PC-9 (cell line): ENCODE results near the gene SYCP2. TPM values are rescaled to one million over a fixed set of nuclear protein-coding genes. Genes with fewer than 3 reads are reported as not detected.
A peak's percentile ranks its signal among the peaks of the same experiment; 100 is the strongest.

Source experiments
- BruUV-seq: library from RNA; stranded (reverse); fragments of 400-500 nt; replicated peaks from 2 replicates; lab custom pipeline; 2021; lab: Mats Ljungman, UMichigan
- CTCF ChIA-PET: fragments of 300-600 bp; sonication (Branson Sonifier 250); formaldehyde crosslinking; loops from one replicate; lab custom pipeline; 2022; ENCODE audit warnings: antibody characterized with exemption; lab: Charles Lee
- POLR2A ChIA-PET: fragments of 300-600 bp; sonication (Branson Sonifier 250); formaldehyde crosslinking; loops from one replicate; lab custom pipeline; 2022; ENCODE audit warnings: antibody characterized with exemption; ENCODE audit not compliant: unreplicated experiment; lab: Charles Lee
- DNase-seq, 2 experiments: peaks; one replicate each; pipeline versions ENCODE4 v3.0.0 to v3.0.0-alpha.2; 2015 to 2022; ENCODE audit warnings: mixed read lengths in 1 of 2
- H2AFZ ChIP-seq: fragments of 200-600 bp; sonication (generic); 2 replicates; pipeline ENCODE4 v1.8.1; 2017; ENCODE audit warnings: antibody characterized with exemption
- H3F3A ChIP-seq: fragments of 200-600 bp; sonication (generic); 2 replicates; pipeline ENCODE4 v1.8.1; 2017; ENCODE audit warnings: antibody characterized with exemption, mild to moderate bottlenecking, low read depth; ENCODE audit not compliant: insufficient read depth
- H3K27ac ChIP-seq: fragments of 200-600 bp; sonication (generic); 2 replicates; pipeline ENCODE4 v1.6.1; 2016; ENCODE audit warnings: mixed run types
- H3K27me3 ChIP-seq: fragments of 200-600 bp; sonication (generic); 2 replicates; pipeline ENCODE4 v1.6.1; 2016; ENCODE audit warnings: low read depth, mixed run types; ENCODE audit not compliant: insufficient read depth
- H3K36me3 ChIP-seq: fragments of 200-600 bp; sonication (generic); 2 replicates; pipeline ENCODE4 v1.6.1; 2016; ENCODE audit warnings: low read depth, mixed run types
- H3K4me1 ChIP-seq: fragments of 200-600 bp; sonication (generic); replicated peaks from 2 replicates; pipeline ENCODE4 v1.6.1; 2016; ENCODE audit warnings: mixed run types; ENCODE audit not compliant: insufficient read depth
- H3K4me2 ChIP-seq: fragments of 200-600 bp; sonication (generic); 2 replicates; pipeline ENCODE4 v1.6.1; 2017; ENCODE audit warnings: mixed run types
- H3K4me3 ChIP-seq: fragments of 200-600 bp; sonication (generic); 2 replicates; pipeline ENCODE4 v1.6.1; 2016; ENCODE audit warnings: mixed run types
- H3K79me2 ChIP-seq: fragments of 200-600 bp; sonication (generic); 2 replicates; pipeline ENCODE4 v1.6.1; 2017; ENCODE audit warnings: low read depth, mixed run types
- H3K9me2 ChIP-seq: fragments of 200-600 bp; sonication (generic); 2 replicates; pipeline ENCODE4 v1.8.1; 2017; ENCODE audit warnings: mild to moderate bottlenecking; ENCODE audit not compliant: insufficient read depth
- H3K9me3 ChIP-seq: fragments of 200-600 bp; sonication (generic); 2 replicates; pipeline ENCODE4 v1.8.1; 2016; ENCODE audit warnings: low read depth; ENCODE audit not compliant: insufficient read depth
- H4K20me1 ChIP-seq: fragments of 200-600 bp; sonication (generic); 2 replicates; pipeline ENCODE4 v1.8.1; 2017; ENCODE audit not compliant: insufficient read depth
- EZH2 ChIP-seq: fragments of 200-600 bp; sonication (generic); IDR thresholded peaks from 2 replicates; pipeline ENCODE4 v1.8.0; 2017; ENCODE audit warnings: antibody characterized with exemption, low read depth
- intact Hi-C: fragments of 100-400 bp; cut with micrococcal nuclease; formaldehyde crosslinking; loops from one replicate; pipeline ENCODE4 v1.10.0; 2022; ENCODE audit not compliant: unreplicated experiment
- total RNA-seq: library from RNA; stranded (reverse); gene quantifications from 2 replicates; pipeline ENCODE4 v1.2.3, GENCODE V29; 2021
- TF ChIP-seq, protein P1 (sequence below): fragments of 200-600 bp; sonication (generic); conservative IDR thresholded peaks from 2 replicates; pipeline ENCODE4 v1.6.1; 2017; ENCODE audit warnings: mixed run types, antibody characterized with exemption, mild to moderate bottlenecking, moderate library complexity

SYCP2 gene
- total RNA-seq, 1 experiment from 2014 or later = 1.8 TPM

GRCh38 chr20:59831916-59832270, 101.5 kb downstream of the SYCP2 start:
- peaks cover 30% of the 10 kb centered on the region for H3F3A ChIP-seq
- intact Hi-C loops = loop anchor here (2.0 kb wide), 1 partner anchor 109 kb away; the partner anchor contains the start of genes FAM217B and PPP1R3D
- H3K4me2 ChIP-seq = peak overlapping the region; percentile 72
- H2AFZ ChIP-seq = no peak overlapping the region; the same call in 1 of the 2 replicates
- no peak for DNase-seq
- ChIA-PET POLR2A (no interaction called here), CTCF (no interaction called here)
- peak overlapping the region; percentile 75 for H3K27ac ChIP-seq
- no peaks in the 10 kb centered on the region for H3K27me3 ChIP-seq
- peaks cover 62% of the 10 kb centered on the region for H3K4me1 ChIP-seq
- H3K79me2 ChIP-seq = no peaks in the 10 kb centered on the region
- no peaks in the 10 kb centered on the region for H3K9me3 ChIP-seq
- no peak overlapping the region for H3K4me3 ChIP-seq
- H3K36me3 ChIP-seq = no peaks in the 10 kb centered on the region
- no TSS peak for BruUV-seq
- TF ChIP-seq, protein P1, sequence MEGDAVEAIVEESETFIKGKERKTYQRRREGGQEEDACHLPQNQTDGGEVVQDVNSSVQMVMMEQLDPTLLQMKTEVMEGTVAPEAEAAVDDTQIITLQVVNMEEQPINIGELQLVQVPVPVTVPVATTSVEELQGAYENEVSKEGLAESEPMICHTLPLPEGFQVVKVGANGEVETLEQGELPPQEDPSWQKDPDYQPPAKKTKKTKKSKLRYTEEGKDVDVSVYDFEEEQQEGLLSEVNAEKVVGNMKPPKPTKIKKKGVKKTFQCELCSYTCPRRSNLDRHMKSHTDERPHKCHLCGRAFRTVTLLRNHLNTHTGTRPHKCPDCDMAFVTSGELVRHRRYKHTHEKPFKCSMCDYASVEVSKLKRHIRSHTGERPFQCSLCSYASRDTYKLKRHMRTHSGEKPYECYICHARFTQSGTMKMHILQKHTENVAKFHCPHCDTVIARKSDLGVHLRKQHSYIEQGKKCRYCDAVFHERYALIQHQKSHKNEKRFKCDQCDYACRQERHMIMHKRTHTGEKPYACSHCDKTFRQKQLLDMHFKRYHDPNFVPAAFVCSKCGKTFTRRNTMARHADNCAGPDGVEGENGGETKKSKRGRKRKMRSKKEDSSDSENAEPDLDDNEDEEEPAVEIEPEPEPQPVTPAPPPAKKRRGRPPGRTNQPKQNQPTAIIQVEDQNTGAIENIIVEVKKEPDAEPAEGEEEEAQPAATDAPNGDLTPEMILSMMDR = no peak
- no peak for TF ChIP-seq EZH2
- no peaks in the 10 kb centered on the region for H4K20me1 ChIP-seq
- no peaks in the 10 kb centered on the region for H3K9me2 ChIP-seq

- Histone ChIP-seq H3K9me2 (no peaks in the 10 kb centered on the region), H3F3A (peaks cover 35% of the 10 kb centered on the region), H3K4me1 (peaks cover 68% of the 10 kb centered on the region), H3K27me3 (no peaks in the 10 kb centered on the region), H3K36me3 (no peaks in the 10 kb centered on the region), H3K27ac (peak overlapping the region; percentile 75), H4K20me1 (no peaks in the 10 kb centered on the region), H3K4me3 (peak overlapping the region; percentile 37; the same call in 1 of the 2 replicates), H3K79me2 (no peaks in the 10 kb centered on the region), H2AFZ (peak overlapping the region; percentile 59; the same call in 1 of the 2 replicates), H3K9me3 (no peaks in the 10 kb centered on the region), H3K4me2 (peak overlapping the region; percentile 72)
- intact Hi-C loops = loop anchor here (2.0 kb wide), 1 partner anchor 110 kb away; the partner anchor contains the start of genes FAM217B and PPP1R3D
- POLR2A ChIA-PET = interaction anchor here (0.8 kb wide), 1 partner anchor 109 kb away, joined by 3 read pairs; the partner anchor contains the start of genes FAM217B and PPP1R3D
- TF ChIP-seq, protein P1 = no peak
- TF ChIP-seq EZH2 = no peak
- CTCF ChIA-PET = no interaction called here
- peak; percentile 87 to 99 for DNase-seq
- TSS peak; percentile 61 for BruUV-seq
Observed at GRCh38 chr20:59831024-59831915, 102.2 kb downstream of the SYCP2 start.

- no peaks in the 10 kb centered on the region for H3K9me3 ChIP-seq
- ChIA-PET POLR2A (interaction anchor here (0.8 kb wide), 1 partner anchor 109 kb away, joined by 3 read pairs; the partner anchor contains the start of genes FAM217B and PPP1R3D), CTCF (no interaction called here)
- H3K27me3 ChIP-seq = no peaks in the 10 kb centered on the region
- no peaks in the 10 kb centered on the region for H3K79me2 ChIP-seq
- peaks cover 73% of the 10 kb centered on the region for H3K4me1 ChIP-seq
- no peaks in the 10 kb centered on the region for H4K20me1 ChIP-seq
- no peaks in the 10 kb centered on the region for H3K9me2 ChIP-seq
- no peak overlapping the region for H2AFZ ChIP-seq
- no peak overlapping the region for H3K4me3 ChIP-seq
- BruUV-seq = TSS peak; percentile 82
- H3F3A ChIP-seq = peaks cover 38% of the 10 kb centered on the region
- peak overlapping the region; percentile 72 for H3K4me2 ChIP-seq
- no peaks in the 10 kb centered on the region for H3K36me3 ChIP-seq
- TF ChIP-seq EZH2 = no peak
- TF ChIP-seq, protein P1 = no peak
- DNase-seq = no peak
- intact Hi-C loops = loop anchor here (2.0 kb wide), 1 partner anchor 110 kb away; the partner anchor contains the start of genes FAM217B and PPP1R3D
- H3K27ac ChIP-seq = peak overlapping the region; percentile 75
Observed at GRCh38 chr20:59830665-59831023, 102.8 kb downstream of the SYCP2 start.
